Stimulated activated CD8-positive, alpha-beta memory T cell treated with anti-CD3 and anti-CD28 coated beads, Interleukin-4, amount 100 ng/mL, for 48 hours (primary cell): ENCODE measurements around the gene ACP4.

Experiments used
- DNase-seq: peaks from one replicate; pipeline ENCODE4 v3.0.0-alpha.2; 2020

The ACP4 gene

GRCh38 chr19:50823389-50824042 lies 33.3 kb downstream of the ACP4 start, which contains the start of gene KLK1:
Gene KLK1 (minus strand): TSS chr19:50823787. CDS start chr19:50823748, 39 bp downstream.
- DNase-seq: no peak

GRCh38 chr19:50826492-50827240 lies 36.5 kb downstream of the ACP4 start:
- no peak for DNase-seq

- no peak for DNase-seq
Measured at GRCh38 chr19:50827476-50827875, 37.3 kb downstream of the ACP4 start.

GRCh38 chr19:50829801-50830200 lies 39.6 kb downstream of the ACP4 start:
- no peak for DNase-seq

- no peak for DNase-seq
Measured at GRCh38 chr19:50830266-50831025, 40.2 kb downstream of the ACP4 start.

- no peak for DNase-seq
Measured at GRCh38 chr19:50831026-50831396, 40.8 kb downstream of the ACP4 start.

- no peak for DNase-seq
Measured at GRCh38 chr19:50832666-50833065, 42.5 kb downstream of the ACP4 start.

GRCh38 chr19:50833117-50833801 lies 43.0 kb downstream of the ACP4 start, which contains the start of gene KLK15:
Gene KLK15 (minus strand): TSS chr19:50833574. CDS start chr19:50831492, 2,082 bp downstream.
- DNase-seq: no peak

- DNase-seq: no peak
Measured at GRCh38 chr19:50833802-50834167, 43.6 kb downstream of the ACP4 start.

GRCh38 chr19:50835103-50835784 lies 45.0 kb downstream of the ACP4 start:
- no peak for DNase-seq

GRCh38 chr19:50835785-50836542 lies 45.7 kb downstream of the ACP4 start:
- DNase-seq: peak; percentile 90

GRCh38 chr19:50836543-50837195 lies 46.5 kb downstream of the ACP4 start:
- DNase-seq: no peak

GRCh38 chr19:50837300-50837699 lies 47.1 kb downstream of the ACP4 start:
- DNase-seq: no peak

GRCh38 chr19:50838239-50838638 lies 48.0 kb downstream of the ACP4 start:
- no peak for DNase-seq

GRCh38 chr19:50839712-50840655 lies 49.8 kb downstream of the ACP4 start:
- no peak for DNase-seq

GRCh38 chr19:50842130-50842529 lies 51.9 kb downstream of the ACP4 start:
- no peak for DNase-seq

- DNase-seq: no peak
Measured at GRCh38 chr19:50843205-50843604, 53.0 kb downstream of the ACP4 start.

GRCh38 chr19:50843701-50844221 lies 53.5 kb downstream of the ACP4 start:
- no peak for DNase-seq

GRCh38 chr19:50844296-50844935 lies 54.2 kb downstream of the ACP4 start:
- no peak for DNase-seq
